HG03139 (cell line): ENCODE data around the gene E2F6.

Source experiments
- ATAC-seq: cut with Tn5 transposase; IDR thresholded peaks from one replicate; pipeline ENCODE4 v1.9.1; 2021; ENCODE audit not compliant: unreplicated experiment

E2F6 gene

DNA sequence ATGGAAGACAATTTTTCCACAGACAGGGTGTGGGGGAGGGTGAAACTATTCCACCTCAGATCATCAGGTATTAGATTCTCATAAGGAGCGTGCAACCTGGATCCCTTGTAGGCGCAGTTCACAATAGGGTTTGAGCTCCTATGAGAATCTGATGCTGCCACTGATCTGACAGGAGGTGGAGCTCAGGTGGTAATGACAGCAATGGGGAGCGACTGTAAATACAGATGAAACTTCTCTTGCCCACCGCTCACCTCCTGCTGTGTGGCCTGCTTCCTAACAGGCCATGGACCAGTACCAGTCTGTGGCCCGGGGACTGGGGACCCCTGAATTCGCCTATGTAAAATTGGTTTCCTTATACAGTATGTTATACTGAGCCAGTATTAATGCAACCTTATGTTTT lies 27.3 kb upstream of the E2F6 start:
- ATAC-seq, result no peak

DNA sequence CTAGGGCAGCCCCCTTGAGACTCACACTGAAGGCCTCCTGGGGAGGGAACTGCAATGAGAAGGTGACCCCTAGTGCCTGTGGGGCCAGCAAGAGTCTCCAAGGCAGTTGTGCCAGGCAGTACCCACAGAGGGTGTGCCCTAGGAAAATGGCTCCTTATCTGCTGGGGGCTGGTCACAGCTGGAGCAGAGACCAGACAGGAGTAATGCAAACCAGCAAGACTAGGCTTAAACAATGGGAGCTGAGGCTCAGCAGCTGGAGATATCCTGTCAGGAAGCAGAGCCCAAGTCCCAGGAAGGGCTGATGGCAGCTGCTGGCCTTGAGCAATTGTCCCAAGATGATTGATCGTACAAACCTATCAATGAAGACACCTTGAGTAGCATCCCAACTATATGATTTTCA lies 26.8 kb upstream of the E2F6 start:
- no peak for ATAC-seq

DNA sequence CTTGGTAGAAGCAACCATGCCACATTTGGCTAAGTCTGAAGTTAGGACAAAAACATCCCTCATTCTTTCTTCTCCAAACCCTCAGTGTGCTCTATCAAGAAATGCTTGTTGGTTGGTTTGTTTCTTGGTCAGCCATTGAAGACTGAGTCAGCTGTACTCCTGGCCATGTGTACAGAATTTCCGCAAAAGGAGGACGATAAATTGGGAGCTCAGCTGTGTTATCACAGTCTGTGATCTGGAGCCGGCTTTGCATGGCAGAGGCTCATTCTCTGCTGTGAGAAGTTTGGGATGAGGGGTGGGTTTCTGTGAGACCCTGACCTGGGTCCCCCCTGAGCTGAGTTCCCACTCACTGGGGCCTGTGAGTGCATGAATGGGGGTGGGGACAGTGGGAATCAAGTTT lies 26.3 kb upstream of the E2F6 start:
- no peak for ATAC-seq

- ATAC-seq, result no peak
These were observed 25.5 kb upstream of the E2F6 start for GRCh38 chr2:11491348-11491933.

GRCh38 chr2:11490194-11490593 lies 24.2 kb upstream of the E2F6 start:
- no peak for ATAC-seq

DNA sequence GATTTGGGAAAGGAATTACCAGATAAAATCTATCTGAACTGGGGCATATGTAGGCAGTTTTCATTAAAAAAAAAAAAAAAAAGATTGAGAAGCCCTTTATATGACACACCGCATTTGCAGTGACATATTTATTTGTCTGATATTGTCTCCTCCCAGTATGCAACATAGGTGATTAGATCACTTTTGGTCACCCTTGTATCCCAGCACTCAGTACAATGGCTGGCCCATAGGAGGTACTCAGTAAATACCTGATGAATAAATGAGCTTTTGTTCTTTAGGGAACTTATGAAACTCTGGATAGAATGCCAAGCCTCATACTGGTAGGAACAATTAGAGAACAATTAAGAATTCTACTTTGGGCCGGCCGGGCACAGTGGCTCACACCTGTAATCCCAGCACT lies 22.8 kb upstream of the E2F6 start:
- no peak for ATAC-seq

GRCh38 chr2:11483806-11484617 lies 18.1 kb upstream of the E2F6 start:
- no peak for ATAC-seq

- no peak for ATAC-seq
These were observed 16.6 kb upstream of the E2F6 start for GRCh38 chr2:11482473-11483035.

DNA sequence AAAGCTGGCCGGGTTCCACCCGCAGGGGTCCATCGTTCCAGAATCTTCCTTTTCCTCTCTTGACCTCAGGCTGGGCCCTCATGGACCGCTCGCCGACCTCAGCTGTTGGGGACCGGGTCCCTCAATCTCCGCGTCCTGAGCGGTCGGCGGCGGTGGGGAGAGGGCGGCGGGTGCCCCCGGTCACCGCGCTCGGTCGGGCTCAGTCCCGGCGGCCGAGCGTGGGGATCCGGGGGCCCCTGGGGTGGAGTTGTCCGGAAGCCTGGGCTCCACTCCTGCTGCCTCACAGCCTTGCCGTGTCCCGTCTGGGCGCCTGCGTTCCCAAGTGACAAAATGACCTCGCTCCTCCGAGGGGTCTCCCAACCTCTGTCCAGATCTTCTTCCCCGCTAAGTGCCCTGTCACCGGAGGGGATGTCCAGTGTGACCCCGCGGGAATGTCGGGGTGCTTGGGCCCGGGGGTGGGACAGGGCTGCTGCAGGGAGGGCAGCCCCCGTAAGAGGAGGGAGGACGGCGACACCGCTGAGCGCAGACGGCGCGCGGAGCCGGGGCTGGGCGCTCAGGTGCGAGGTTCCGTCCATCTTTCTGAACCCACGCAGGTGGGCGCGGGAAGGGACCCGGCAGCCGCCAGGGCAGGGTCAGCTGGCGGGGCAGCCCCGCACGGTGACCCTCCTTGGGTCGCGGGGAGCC lies 16.0 kb upstream of the E2F6 start:
- ATAC-seq, result no peak

- no peak for ATAC-seq
These were observed 15.4 kb upstream of the E2F6 start for GRCh38 chr2:11481426-11481788.

- ATAC-seq, result no peak
These were observed 14.9 kb upstream of the E2F6 start for GRCh38 chr2:11480859-11481258.

GRCh38 chr2:11480406-11480805 lies 14.4 kb upstream of the E2F6 start:
- ATAC-seq, result no peak

DNA sequence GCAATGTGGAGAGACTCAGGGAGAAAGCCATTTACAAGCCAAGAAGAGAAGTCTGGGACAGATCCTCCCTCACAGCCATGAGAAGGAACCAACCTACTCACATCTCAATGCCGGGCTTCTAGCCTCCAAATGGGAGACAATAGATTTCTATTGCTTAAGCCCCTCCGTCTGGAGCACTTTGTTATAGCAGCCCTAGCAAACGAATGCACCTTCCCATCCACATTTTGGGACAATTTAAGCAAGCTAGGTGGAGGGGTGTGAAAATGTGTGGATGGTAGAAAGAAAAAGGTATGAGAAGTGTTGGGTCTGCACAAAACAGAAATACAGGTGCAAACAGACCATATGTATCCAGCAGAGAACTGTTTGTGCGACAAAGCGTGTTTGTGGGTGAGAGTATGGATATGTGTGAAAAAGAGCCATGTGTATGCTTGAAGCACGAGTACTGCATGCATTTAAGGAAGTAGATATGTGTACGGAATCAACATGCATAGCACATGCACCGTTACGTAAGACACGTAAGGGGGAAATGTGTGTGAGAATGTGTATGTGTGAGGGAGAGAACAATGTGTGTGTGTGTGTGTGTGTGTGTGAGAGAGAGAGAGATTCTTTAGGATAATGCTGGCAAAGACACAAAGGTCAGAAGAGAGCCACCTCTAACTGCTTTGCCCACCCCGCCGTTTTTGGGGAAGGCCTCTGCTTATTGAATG lies 13.1 kb upstream of the E2F6 start:
- ATAC-seq, result no peak

GRCh38 chr2:11477994-11478393 lies 12.0 kb upstream of the E2F6 start:
- ATAC-seq, result peak; percentile 77

- no peak for ATAC-seq
These were observed 7.9 kb upstream of the E2F6 start for GRCh38 chr2:11473659-11474433.

DNA sequence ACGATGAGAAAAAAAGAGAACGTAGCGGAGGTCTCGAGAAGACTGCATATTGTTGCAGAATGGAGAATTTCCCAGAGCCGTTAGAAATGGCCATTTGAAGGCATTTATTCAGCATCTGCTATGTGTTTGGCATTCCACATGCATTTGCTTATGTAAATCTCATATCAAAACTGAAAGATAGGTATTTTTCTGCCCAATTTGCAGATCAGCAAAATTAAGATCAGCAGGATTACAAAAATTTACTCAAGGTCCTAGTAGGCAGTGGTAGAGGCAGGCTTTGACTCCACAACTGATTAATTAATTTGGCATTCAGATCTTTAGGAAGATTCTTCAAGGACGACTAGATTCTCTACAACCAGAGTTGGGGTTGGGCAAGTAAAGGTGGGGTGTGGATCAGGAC lies 1.8 kb upstream of the E2F6 start:
- no peak for ATAC-seq

DNA sequence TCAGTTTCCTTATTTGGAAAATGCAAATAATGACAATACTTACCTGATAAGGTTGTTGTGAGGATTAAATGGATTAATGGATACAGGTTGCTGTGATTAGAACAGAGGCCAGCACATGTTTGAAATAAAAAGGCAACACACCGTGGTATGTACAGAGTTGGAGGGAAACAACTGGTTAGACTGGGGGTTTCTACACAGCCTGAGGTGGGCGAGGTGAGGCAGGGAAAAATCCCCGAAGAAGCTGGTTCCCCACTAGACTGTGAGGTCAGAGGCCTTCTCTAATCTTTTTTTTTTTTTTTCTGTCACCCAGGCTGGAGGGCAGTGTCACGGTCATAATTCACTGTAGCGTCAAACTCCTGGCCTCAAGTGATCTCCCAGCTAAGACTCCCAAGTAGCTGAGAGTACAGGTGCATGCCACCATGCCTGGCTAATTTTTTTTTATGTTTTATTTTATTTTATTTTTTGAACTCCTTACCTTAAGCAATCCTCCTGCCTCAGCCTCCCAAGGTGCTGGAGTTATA lies 1.2 kb upstream of the E2F6 start:
- no peak for ATAC-seq

DNA sequence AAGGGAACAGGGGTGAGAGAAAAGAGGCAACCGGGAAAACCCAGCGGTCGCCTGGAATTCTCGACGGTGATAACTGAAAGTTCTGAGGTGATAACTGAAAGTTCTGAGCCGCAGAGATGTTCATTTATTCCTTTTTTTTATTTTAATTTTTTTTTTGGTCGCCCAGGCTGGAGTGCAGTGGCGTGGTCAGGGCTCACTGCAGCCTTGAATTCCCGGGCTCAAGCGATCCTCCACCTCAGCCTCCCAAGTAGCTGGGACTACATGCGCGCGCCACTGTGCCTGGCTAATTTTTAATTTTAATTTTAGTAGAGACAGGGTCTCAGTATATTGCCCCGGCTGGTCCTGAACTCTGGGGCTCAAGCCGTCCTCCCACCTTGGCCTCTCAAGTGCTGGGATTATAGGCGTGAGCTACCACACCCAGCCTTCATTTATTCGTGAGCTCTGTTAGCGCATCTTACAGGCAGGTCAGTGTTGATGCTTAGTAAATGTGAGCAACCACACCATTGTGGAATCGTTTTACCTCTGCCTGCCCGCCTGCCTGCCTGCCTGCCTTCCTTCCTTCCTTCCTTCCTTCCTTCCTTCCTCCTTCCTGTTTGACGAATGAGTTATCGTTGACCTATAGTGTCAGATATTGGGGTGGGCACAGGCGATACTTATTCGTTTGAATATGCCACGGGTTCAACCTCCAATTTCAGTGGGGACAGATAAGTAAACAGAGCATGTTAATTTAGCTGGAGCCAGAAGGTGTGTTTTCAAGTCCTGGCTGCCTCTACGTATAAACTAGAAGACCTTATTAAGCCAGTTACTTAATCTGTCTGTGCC lies 557 bp upstream of the E2F6 start:
- no peak for ATAC-seq

- ATAC-seq, result no peak
These were observed 864 bp downstream of the E2F6 start for GRCh38 chr2:11465110-11465484.

- no peak for ATAC-seq
These were observed 6.1 kb downstream of the E2F6 start for GRCh38 chr2:11459816-11460215.
